T-helper 22 cell (primary cell): ENCODE results near the gene RTP5.
"Not testable (repeated sequence)": the region's sequence is repeated elsewhere in the genome, so short reads cannot be mapped to it uniquely, and the experiment has no call there.

ENCODE experiments used
- DNase-seq: peaks from one replicate; pipeline ENCODE4 v3.0.0-alpha.2; 2020; ENCODE audit warnings: low read depth

Gene RTP5

GRCh38 chr2:241870611-241871537, 1.3 kb downstream of the RTP5 start:
- no peak for DNase-seq

GRCh38 chr2:241871538-241872312, 2.2 kb downstream of the RTP5 start:
- DNase-seq, result no peak

- DNase-seq, result no peak
Observed at GRCh38 chr2:241872313-241872642, 2.7 kb downstream of the RTP5 start.

GRCh38 chr2:241873081-241873802, 3.7 kb downstream of the RTP5 start:
- no peak for DNase-seq

GRCh38 chr2:241873803-241874110, 4.2 kb downstream of the RTP5 start:
- no peak for DNase-seq

- DNase-seq, result no peak
Observed at GRCh38 chr2:241874277-241874925, 4.9 kb downstream of the RTP5 start.

GRCh38 chr2:241875754-241876527, 6.4 kb downstream of the RTP5 start:
- not testable (repeated sequence) for DNase-seq

GRCh38 chr2:241876528-241877196, 7.1 kb downstream of the RTP5 start:
- no peak for DNase-seq

GRCh38 chr2:241877197-241877685, 7.7 kb downstream of the RTP5 start:
- no peak for DNase-seq

- peak; percentile 52 for DNase-seq
Observed at GRCh38 chr2:241877989-241878970, 8.8 kb downstream of the RTP5 start.

GRCh38 chr2:241879326-241879725, 9.8 kb downstream of the RTP5 start:
- no peak for DNase-seq

GRCh38 chr2:241880311-241881073, 11.0 kb downstream of the RTP5 start:
- DNase-seq, result no peak

GRCh38 chr2:241882091-241882625, 12.6 kb downstream of the RTP5 start:
- DNase-seq, result no peak

- no peak for DNase-seq
Observed at GRCh38 chr2:241884951-241885290, 15.4 kb downstream of the RTP5 start.

GRCh38 chr2:241885291-241885945, 15.9 kb downstream of the RTP5 start:
- no peak for DNase-seq

GRCh38 chr2:241885946-241886643, 16.6 kb downstream of the RTP5 start:
- DNase-seq, result no peak

GRCh38 chr2:241886840-241887447, 17.4 kb downstream of the RTP5 start:
- DNase-seq, result no peak
